H1 (cell line): ENCODE results near the gene PCCA.

Experiments
- CBX5 ChIP-seq: fragments of 300-800, 300-1000 bp; sonication (generic); IDR thresholded peaks from 2 replicates; pipeline ENCODE4 v1.7.1; 2016; ENCODE audit warnings: antibody characterized with exemption, low read length, low read depth
- CTCF ChIP-seq, 3 experiments: IDR thresholded peaks; 1 replicate in 2 of 3; 2 replicates in 1 of 3; pipeline versions ENCODE4 v1.5.1 to v1.6.1; 2011; ENCODE audit warnings: low read length in 3 of 3, mild to moderate bottlenecking in 3 of 3, inconsistent platforms in 2 of 3, low read depth in 1 of 3, moderate library complexity in 1 of 3; ENCODE audit not compliant: insufficient read depth in 1 of 3; ENCODE audit errors: control extremely low read depth in 1 of 3
- EZH2 ChIP-seq: fragments of 200-600 bp; sonication (generic); IDR thresholded peaks from 2 replicates; pipeline ENCODE4 v1.7.1; 2012; ENCODE audit warnings: low read depth, mild to moderate bottlenecking, moderate library complexity, low read length, inconsistent platforms; ENCODE audit not compliant: severe bottlenecking
- SAP30 ChIP-seq: fragments of 300-600 bp; sonication (generic); IDR thresholded peaks from 2 replicates; pipeline ENCODE4 v1.7.1; 2012; ENCODE audit warnings: low read length, moderate library complexity, mild to moderate bottlenecking, inconsistent platforms; ENCODE audit not compliant: insufficient read depth, insufficient replicate concordance
- SP1 ChIP-seq: IDR thresholded peaks from 2 replicates; pipeline ENCODE4 v1.6.1; 2011; ENCODE audit warnings: low read depth, low read length
- TAF1 ChIP-seq: IDR thresholded peaks from 2 replicates; pipeline ENCODE4 v1.6.1; 2011; ENCODE audit warnings: mild to moderate bottlenecking, low read depth, low read length

- TF ChIP-seq CTCF (IDR thresholded peaks at IDR 0.05; ENCODE audit: control extremely low read depth in 1 of 3, insufficient read depth in 1 of 3, low read depth in 1 of 3, low read length in 3 of 3) (no peak), SP1 (no peak), CBX5 (no peak), EZH2 (no peak), SAP30 (no peak), TAF1 (no peak)
Measured at GRCh38 chr13:100387416-100387815, 298.5 kb downstream of the PCCA start.
